Measurements from ENCODE around the gene HMMR.

- TF ChIP-seq TAF1 (IDR thresholded peaks at IDR 0.05; ENCODE audit: borderline replicate concordance, low read depth, low read length), result no peak
- TF ChIP-seq POLR2A (IDR thresholded peaks at IDR 0.05; ENCODE audit: low read depth, low read length), result no peak
- no peak for TF ChIP-seq POLR2AphosphoS5 (IDR thresholded peaks at IDR 0.05; ENCODE audit: low read depth, low read length)
Observed at GRCh38 chr5:163433271-163433670, 27.2 kb upstream of the HMMR start.
